ENCODE results near the gene CEP104. TPM values are rescaled to one million over a fixed set of nuclear protein-coding genes. Genes with fewer than 3 reads are reported as not detected.

CEP104 gene
- total RNA-seq, 1 experiment from 2014 or later = 50.8 TPM

- TF ChIP-seq CTCF (conservative IDR thresholded peaks at IDR 0.05; ENCODE audit: low read depth, low read length) (no peak), EZH2 (IDR thresholded peaks at IDR 0.05; ENCODE audit: borderline replicate concordance, low read depth, low read length, poor library complexity, severe bottlenecking) (no peak)
- no peaks in the 10 kb centered on the region for H3K36me3 ChIP-seq (ENCODE audit: insufficient read depth, low read length, poor library complexity, severe bottlenecking)
- ChIA-PET CTCF (no interaction called here), POLR2A (ENCODE audit: low non-redundant PET) (no interaction called here)
- H3K27ac ChIP-seq (ENCODE audit: low read depth, low read length, poor library complexity, severe bottlenecking) = no peak overlapping the region
- no peaks in the 10 kb centered on the region for H3K27me3 ChIP-seq (replicated peaks; ENCODE audit: insufficient read depth, low read depth, low read length, poor library complexity)
- intact Hi-C loops (cut with micrococcal nuclease; ENCODE audit: unreplicated experiment) = no loop called here
- H3K4me3 ChIP-seq (ENCODE audit: low read depth, low read length, poor library complexity, severe bottlenecking) = no peak overlapping the region
- peaks cover 12% of the 10 kb centered on the region for H3K4me1 ChIP-seq (ENCODE audit: insufficient read depth, low read length, poor library complexity, severe bottlenecking)
- no TSS peak for BruUV-seq (replicated peaks)
- H3K9me3 ChIP-seq (ENCODE audit: low read depth, low read length, poor library complexity, severe bottlenecking) = peaks cover 7% of the 10 kb centered on the region
- DNase-seq (ENCODE audit: low spot score) = no peak
These were observed 46.4 kb upstream of the CEP104 start for GRCh38 chr1:3903141-3904005.

- Histone ChIP-seq H3K4me1 (ENCODE audit: insufficient read depth, low read length, poor library complexity, severe bottlenecking) (peaks cover 12% of the 10 kb centered on the region), H3K9me3 (ENCODE audit: low read depth, low read length, poor library complexity, severe bottlenecking) (peaks cover 10% of the 10 kb centered on the region), H3K36me3 (ENCODE audit: insufficient read depth, low read length, poor library complexity, severe bottlenecking) (no peaks in the 10 kb centered on the region), H3K27me3 (replicated peaks; ENCODE audit: insufficient read depth, low read depth, low read length, poor library complexity) (no peaks in the 10 kb centered on the region), H3K4me3 (ENCODE audit: low read depth, low read length, poor library complexity, severe bottlenecking) (no peak overlapping the region), H3K27ac (ENCODE audit: low read depth, low read length, poor library complexity, severe bottlenecking) (no peak overlapping the region)
- ChIA-PET CTCF (no interaction called here), POLR2A (ENCODE audit: low non-redundant PET) (no interaction called here)
- no peak for TF ChIP-seq CTCF (conservative IDR thresholded peaks at IDR 0.05; ENCODE audit: low read depth, low read length)
- no peak for TF ChIP-seq EZH2 (IDR thresholded peaks at IDR 0.05; ENCODE audit: borderline replicate concordance, low read depth, low read length, poor library complexity, severe bottlenecking)
- BruUV-seq (replicated peaks) = no TSS peak
- intact Hi-C loops (cut with micrococcal nuclease; ENCODE audit: unreplicated experiment) = no loop called here
- DNase-seq (ENCODE audit: low spot score) = no peak
These were observed 45.6 kb upstream of the CEP104 start for GRCh38 chr1:3902571-3903091.

- Histone ChIP-seq H3K9me3 (ENCODE audit: low read depth, low read length, poor library complexity, severe bottlenecking) (peaks cover 10% of the 10 kb centered on the region), H3K27me3 (replicated peaks; ENCODE audit: insufficient read depth, low read depth, low read length, poor library complexity) (no peaks in the 10 kb centered on the region), H3K4me1 (ENCODE audit: insufficient read depth, low read length, poor library complexity, severe bottlenecking) (peaks cover 12% of the 10 kb centered on the region), H3K36me3 (ENCODE audit: insufficient read depth, low read length, poor library complexity, severe bottlenecking) (no peaks in the 10 kb centered on the region), H3K27ac (ENCODE audit: low read depth, low read length, poor library complexity, severe bottlenecking) (no peak overlapping the region), H3K4me3 (ENCODE audit: low read depth, low read length, poor library complexity, severe bottlenecking) (no peak overlapping the region)
- intact Hi-C loops (cut with micrococcal nuclease; ENCODE audit: unreplicated experiment) = no loop called here
- ChIA-PET CTCF (no interaction called here), POLR2A (ENCODE audit: low non-redundant PET) (no interaction called here)
- DNase-seq (ENCODE audit: low spot score) = no peak
- BruUV-seq (replicated peaks) = no TSS peak
- TF ChIP-seq EZH2 (IDR thresholded peaks at IDR 0.05; ENCODE audit: borderline replicate concordance, low read depth, low read length, poor library complexity, severe bottlenecking) = no peak
- no peak for TF ChIP-seq CTCF (conservative IDR thresholded peaks at IDR 0.05; ENCODE audit: low read depth, low read length)
These were observed 45.1 kb upstream of the CEP104 start for GRCh38 chr1:3902111-3902511.
